SK-N-SH treated with all-trans-retinoic acid at 6 μM for 48 hours (cell line): ENCODE data around the gene LRRC8C.

Experiments used
- ATAC-seq: fragments of 200-7000 bp; cut with Tn5 transposase; 3 replicates; pipeline ENCODE4 v1.9.1; 2020; ENCODE audit warnings: mild to moderate bottlenecking, moderate library complexity
- ARNTL ChIP-seq: fragments of 450-650 bp; formaldehyde crosslinking; IDR thresholded peaks from 2 replicates; pipeline ENCODE4 v1.5.0; 2020; ENCODE audit warnings: low read depth, mild to moderate bottlenecking, moderate library complexity, borderline replicate concordance
- BACH2 ChIP-seq: fragments of 250-450 bp; sonication (Bioruptor Pico); IDR thresholded peaks from 2 replicates; pipeline ENCODE4 v1.9.0; 2021; ENCODE audit warnings: mild to moderate bottlenecking, borderline replicate concordance
- CSDC2 ChIP-seq: fragments of 250-450 bp; sonication (Bioruptor Pico); IDR thresholded peaks from 2 replicates; pipeline ENCODE4 v1.5.0; 2020; ENCODE audit warnings: mild to moderate bottlenecking, moderate library complexity
- ESRRG ChIP-seq: fragments of 250-450 bp; sonication (Bioruptor Pico); IDR thresholded peaks from 2 replicates; pipeline ENCODE4 v1.6.1; 2021; ENCODE audit warnings: mild to moderate bottlenecking
- GLIS3 ChIP-seq: fragments of 250-450 bp; sonication (Bioruptor Pico); IDR thresholded peaks from 2 replicates; pipeline ENCODE4 v1.5.0; 2020; ENCODE audit warnings: mild to moderate bottlenecking, moderate library complexity
- PPARA ChIP-seq: fragments of 250-450 bp; sonication (Bioruptor Pico); IDR thresholded peaks from 2 replicates; pipeline ENCODE4 v1.5.0; 2020; ENCODE audit warnings: mild to moderate bottlenecking, borderline replicate concordance
- RARB ChIP-seq: fragments of 250-450 bp; sonication (Bioruptor Pico); IDR thresholded peaks from 2 replicates; pipeline ENCODE4 v1.8.0; 2021; ENCODE audit warnings: mild to moderate bottlenecking, moderate library complexity
- SNAI2 ChIP-seq: fragments of 250-450 bp; sonication (Bioruptor Pico); IDR thresholded peaks from 2 replicates; pipeline ENCODE4 v1.5.0; 2020; ENCODE audit warnings: mild to moderate bottlenecking, moderate library complexity
- TOX ChIP-seq: fragments of 250-450 bp; sonication (Bioruptor Pico); IDR thresholded peaks from 2 replicates; pipeline ENCODE4 v1.8.0; 2021; ENCODE audit warnings: mild to moderate bottlenecking, moderate library complexity, borderline replicate concordance
- ZFP3 ChIP-seq: fragments of 250-450 bp; sonication (Bioruptor Pico); IDR thresholded peaks from 2 replicates; pipeline ENCODE4 v1.5.0; 2020; ENCODE audit warnings: mild to moderate bottlenecking, moderate library complexity
- ZFP30 ChIP-seq: fragments of 450-650 bp; formaldehyde crosslinking; IDR thresholded peaks from 2 replicates; pipeline ENCODE4 v1.5.0; 2022; ENCODE audit warnings: mild to moderate bottlenecking, moderate library complexity
- ZNF565 ChIP-seq: fragments of 450-650 bp; formaldehyde crosslinking; conservative IDR thresholded peaks from 2 replicates; pipeline ENCODE4 v1.5.0; 2020; ENCODE audit warnings: low read depth, mild to moderate bottlenecking, moderate library complexity
- ZNF70 ChIP-seq: fragments of 450-650 bp; formaldehyde crosslinking; IDR thresholded peaks from 2 replicates; pipeline ENCODE4 v1.5.0; 2020; ENCODE audit warnings: mild to moderate bottlenecking, moderate library complexity
- ZNF8 ChIP-seq: fragments of 450-650 bp; formaldehyde crosslinking; IDR thresholded peaks from 2 replicates; pipeline ENCODE4 v1.5.0; 2020; ENCODE audit warnings: mild to moderate bottlenecking, moderate library complexity
- TF ChIP-seq, protein P1 (sequence below): fragments of 250-450 bp; sonication (Bioruptor Pico); IDR thresholded peaks from 2 replicates; pipeline ENCODE4 v1.8.0; 2021; ENCODE audit warnings: low read depth, mild to moderate bottlenecking, moderate library complexity, borderline replicate concordance
- TF ChIP-seq, protein P2 (sequence below): fragments of 250-450 bp; sonication (Bioruptor Pico); IDR thresholded peaks from 2 replicates; pipeline ENCODE4 v1.5.0; 2020; ENCODE audit warnings: mild to moderate bottlenecking, moderate library complexity
- TF ChIP-seq, protein P3 (sequence below): fragments of 250-450 bp; sonication (Bioruptor Pico); IDR thresholded peaks from 2 replicates; pipeline ENCODE4 v1.8.0; 2020; ENCODE audit warnings: mild to moderate bottlenecking, moderate library complexity, borderline replicate concordance
- TF ChIP-seq, protein P4 (sequence below): fragments of 250-450 bp; sonication (Bioruptor Pico); IDR thresholded peaks from 2 replicates; pipeline ENCODE4 v1.5.1; 2020; ENCODE audit warnings: low read depth, mild to moderate bottlenecking, moderate library complexity
- TF ChIP-seq, protein P5 (sequence below): fragments of 250-450 bp; sonication (Bioruptor Pico); IDR thresholded peaks from 2 replicates; pipeline ENCODE4 v1.5.1; 2021; ENCODE audit warnings: mild to moderate bottlenecking, moderate library complexity

Gene LRRC8C

DNA sequence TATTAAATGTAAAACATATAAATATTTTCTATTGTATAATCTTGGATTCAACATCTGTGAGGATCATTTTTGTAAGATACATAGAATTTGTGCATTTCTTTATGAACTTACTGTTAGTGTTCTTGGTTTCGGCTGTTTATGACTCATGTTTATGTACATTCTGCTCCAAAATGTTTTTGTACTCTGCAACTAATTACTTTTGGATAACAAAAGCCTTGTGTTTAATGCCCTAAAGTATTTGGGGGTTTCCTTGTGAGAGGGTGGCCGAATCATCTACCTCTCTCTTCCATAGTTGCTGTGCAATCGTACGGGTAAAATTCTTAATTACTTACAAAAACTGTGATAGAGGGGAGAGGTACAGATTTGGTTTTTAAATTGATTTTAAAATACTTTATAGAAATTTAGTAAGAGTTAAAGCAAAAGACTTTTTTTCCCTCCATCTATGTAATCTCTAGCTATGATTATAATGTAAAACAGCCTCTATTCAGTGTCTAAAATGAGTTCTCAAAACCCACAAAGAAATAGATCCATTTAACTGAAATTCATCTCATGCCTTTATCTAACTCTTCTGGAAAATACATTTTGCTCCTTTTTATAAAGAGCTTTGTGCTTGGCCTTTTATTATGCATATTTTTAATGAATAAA, 38.7 kb upstream of the LRRC8C start:
- TF ChIP-seq ZNF565 (CRISPR knock-in tag) = no peak
- no peak for TF ChIP-seq TOX (CRISPR knock-in tag)
- no peak for TF ChIP-seq CSDC2 (CRISPR knock-in tag)
- no peak for TF ChIP-seq PPARA
- no peak for TF ChIP-seq ARNTL (CRISPR knock-in tag)
- TF ChIP-seq, protein P1, sequence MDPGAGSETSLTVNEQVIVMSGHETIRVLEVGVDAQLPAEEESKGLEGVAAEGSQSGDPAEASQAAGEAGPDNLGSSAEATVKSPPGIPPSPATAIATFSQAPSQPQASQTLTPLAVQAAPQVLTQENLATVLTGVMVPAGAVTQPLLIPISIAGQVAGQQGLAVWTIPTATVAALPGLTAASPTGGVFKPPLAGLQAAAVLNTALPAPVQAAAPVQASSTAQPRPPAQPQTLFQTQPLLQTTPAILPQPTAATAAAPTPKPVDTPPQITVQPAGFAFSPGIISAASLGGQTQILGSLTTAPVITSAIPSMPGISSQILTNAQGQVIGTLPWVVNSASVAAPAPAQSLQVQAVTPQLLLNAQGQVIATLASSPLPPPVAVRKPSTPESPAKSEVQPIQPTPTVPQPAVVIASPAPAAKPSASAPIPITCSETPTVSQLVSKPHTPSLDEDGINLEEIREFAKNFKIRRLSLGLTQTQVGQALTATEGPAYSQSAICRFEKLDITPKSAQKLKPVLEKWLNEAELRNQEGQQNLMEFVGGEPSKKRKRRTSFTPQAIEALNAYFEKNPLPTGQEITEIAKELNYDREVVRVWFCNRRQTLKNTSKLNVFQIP (CRISPR knock-in tag) = no peak
- TF ChIP-seq ZFP30 (CRISPR knock-in tag) = no peak
- TF ChIP-seq SNAI2 = no peak
- TF ChIP-seq RARB = no peak
- TF ChIP-seq, protein P2, sequence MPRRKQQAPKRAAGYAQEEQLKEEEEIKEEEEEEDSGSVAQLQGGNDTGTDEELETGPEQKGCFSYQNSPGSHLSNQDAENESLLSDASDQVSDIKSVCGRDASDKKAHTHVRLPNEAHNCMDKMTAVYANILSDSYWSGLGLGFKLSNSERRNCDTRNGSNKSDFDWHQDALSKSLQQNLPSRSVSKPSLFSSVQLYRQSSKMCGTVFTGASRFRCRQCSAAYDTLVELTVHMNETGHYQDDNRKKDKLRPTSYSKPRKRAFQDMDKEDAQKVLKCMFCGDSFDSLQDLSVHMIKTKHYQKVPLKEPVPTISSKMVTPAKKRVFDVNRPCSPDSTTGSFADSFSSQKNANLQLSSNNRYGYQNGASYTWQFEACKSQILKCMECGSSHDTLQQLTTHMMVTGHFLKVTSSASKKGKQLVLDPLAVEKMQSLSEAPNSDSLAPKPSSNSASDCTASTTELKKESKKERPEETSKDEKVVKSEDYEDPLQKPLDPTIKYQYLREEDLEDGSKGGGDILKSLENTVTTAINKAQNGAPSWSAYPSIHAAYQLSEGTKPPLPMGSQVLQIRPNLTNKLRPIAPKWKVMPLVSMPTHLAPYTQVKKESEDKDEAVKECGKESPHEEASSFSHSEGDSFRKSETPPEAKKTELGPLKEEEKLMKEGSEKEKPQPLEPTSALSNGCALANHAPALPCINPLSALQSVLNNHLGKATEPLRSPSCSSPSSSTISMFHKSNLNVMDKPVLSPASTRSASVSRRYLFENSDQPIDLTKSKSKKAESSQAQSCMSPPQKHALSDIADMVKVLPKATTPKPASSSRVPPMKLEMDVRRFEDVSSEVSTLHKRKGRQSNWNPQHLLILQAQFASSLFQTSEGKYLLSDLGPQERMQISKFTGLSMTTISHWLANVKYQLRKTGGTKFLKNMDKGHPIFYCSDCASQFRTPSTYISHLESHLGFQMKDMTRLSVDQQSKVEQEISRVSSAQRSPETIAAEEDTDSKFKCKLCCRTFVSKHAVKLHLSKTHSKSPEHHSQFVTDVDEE (CRISPR knock-in tag) = no peak
- no peak for TF ChIP-seq ZNF8
- TF ChIP-seq BACH2 (CRISPR knock-in tag) = no peak
- TF ChIP-seq ZNF70 (CRISPR knock-in tag) = no peak
- TF ChIP-seq, protein P3, sequence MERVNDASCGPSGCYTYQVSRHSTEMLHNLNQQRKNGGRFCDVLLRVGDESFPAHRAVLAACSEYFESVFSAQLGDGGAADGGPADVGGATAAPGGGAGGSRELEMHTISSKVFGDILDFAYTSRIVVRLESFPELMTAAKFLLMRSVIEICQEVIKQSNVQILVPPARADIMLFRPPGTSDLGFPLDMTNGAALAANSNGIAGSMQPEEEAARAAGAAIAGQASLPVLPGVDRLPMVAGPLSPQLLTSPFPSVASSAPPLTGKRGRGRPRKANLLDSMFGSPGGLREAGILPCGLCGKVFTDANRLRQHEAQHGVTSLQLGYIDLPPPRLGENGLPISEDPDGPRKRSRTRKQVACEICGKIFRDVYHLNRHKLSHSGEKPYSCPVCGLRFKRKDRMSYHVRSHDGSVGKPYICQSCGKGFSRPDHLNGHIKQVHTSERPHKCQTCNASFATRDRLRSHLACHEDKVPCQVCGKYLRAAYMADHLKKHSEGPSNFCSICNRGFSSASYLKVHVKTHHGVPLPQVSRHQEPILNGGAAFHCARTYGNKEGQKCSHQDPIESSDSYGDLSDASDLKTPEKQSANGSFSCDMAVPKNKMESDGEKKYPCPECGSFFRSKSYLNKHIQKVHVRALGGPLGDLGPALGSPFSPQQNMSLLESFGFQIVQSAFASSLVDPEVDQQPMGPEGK (CRISPR knock-in tag) = no peak
- no peak for TF ChIP-seq ESRRG (CRISPR knock-in tag)
- TF ChIP-seq, protein P4, sequence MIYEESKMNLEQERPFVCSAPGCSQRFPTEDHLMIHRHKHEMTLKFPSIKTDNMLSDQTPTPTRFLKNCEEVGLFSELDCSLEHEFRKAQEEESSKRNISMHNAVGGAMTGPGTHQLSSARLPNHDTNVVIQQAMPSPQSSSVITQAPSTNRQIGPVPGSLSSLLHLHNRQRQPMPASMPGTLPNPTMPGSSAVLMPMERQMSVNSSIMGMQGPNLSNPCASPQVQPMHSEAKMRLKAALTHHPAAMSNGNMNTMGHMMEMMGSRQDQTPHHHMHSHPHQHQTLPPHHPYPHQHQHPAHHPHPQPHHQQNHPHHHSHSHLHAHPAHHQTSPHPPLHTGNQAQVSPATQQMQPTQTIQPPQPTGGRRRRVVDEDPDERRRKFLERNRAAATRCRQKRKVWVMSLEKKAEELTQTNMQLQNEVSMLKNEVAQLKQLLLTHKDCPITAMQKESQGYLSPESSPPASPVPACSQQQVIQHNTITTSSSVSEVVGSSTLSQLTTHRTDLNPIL (CRISPR knock-in tag) = no peak
- no peak for ATAC-seq

DNA sequence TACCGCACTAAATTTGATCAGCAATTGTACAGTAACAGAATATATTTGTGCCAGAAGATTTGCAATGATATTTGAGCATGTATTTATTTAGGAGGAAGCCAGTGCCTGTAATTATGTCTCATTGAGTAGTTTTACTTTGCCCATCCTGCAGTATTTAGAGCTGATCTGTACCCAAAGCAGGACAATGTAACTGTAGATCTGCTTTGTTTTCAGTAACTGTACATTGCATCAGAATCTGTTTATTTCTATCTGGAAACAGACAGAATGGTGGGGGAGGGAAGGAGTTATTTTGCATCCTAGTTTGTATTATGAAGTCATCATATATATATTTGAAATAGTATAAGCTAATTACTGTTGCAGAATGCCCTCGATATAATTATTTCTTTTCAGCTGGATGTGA, 36.2 kb upstream of the LRRC8C start:
- TF ChIP-seq PPARA = no peak
- TF ChIP-seq RARB = no peak
- TF ChIP-seq, protein P5, sequence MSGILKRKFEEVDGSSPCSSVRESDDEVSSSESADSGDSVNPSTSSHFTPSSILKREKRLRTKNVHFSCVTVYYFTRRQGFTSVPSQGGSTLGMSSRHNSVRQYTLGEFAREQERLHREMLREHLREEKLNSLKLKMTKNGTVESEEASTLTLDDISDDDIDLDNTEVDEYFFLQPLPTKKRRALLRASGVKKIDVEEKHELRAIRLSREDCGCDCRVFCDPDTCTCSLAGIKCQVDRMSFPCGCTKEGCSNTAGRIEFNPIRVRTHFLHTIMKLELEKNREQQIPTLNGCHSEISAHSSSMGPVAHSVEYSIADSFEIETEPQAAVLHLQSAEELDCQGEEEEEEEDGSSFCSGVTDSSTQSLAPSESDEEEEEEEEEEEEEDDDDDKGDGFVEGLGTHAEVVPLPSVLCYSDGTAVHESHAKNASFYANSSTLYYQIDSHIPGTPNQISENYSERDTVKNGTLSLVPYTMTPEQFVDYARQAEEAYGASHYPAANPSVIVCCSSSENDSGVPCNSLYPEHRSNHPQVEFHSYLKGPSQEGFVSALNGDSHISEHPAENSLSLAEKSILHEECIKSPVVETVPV (CRISPR knock-in tag) = no peak
- TF ChIP-seq, protein P2 (CRISPR knock-in tag) = no peak
- TF ChIP-seq, protein P1 (CRISPR knock-in tag) = no peak
- TF ChIP-seq, protein P4 (CRISPR knock-in tag) = no peak
- TF ChIP-seq ZNF70 (CRISPR knock-in tag) = no peak
- no peak for TF ChIP-seq ZNF8
- no peak for TF ChIP-seq ZNF565 (CRISPR knock-in tag)
- TF ChIP-seq GLIS3 (CRISPR knock-in tag) = no peak
- no peak for TF ChIP-seq ZFP3 (CRISPR knock-in tag)
- TF ChIP-seq ESRRG (CRISPR knock-in tag) = no peak
- no peak for TF ChIP-seq TOX (CRISPR knock-in tag)
- TF ChIP-seq SNAI2 = no peak
- no peak for TF ChIP-seq BACH2 (CRISPR knock-in tag)
- TF ChIP-seq CSDC2 (CRISPR knock-in tag) = no peak
- TF ChIP-seq, all 23 proteins: peak for 0
- no peak for ATAC-seq
